Neural progenitor cell (in vitro differentiated cells): ENCODE results near the gene MICAL2.

Source experiments
- EZH2 ChIP-seq: fragments of 200-600 bp; sonication (generic); IDR thresholded peaks from 2 replicates; pipeline ENCODE4 v1.6.1; 2017; ENCODE audit warnings: antibody characterized with exemption, mild to moderate bottlenecking, moderate library complexity
- EZH2phosphoT487 ChIP-seq: fragments of 200-600 bp; sonication (generic); IDR thresholded peaks from 2 replicates; pipeline ENCODE4 v1.6.1; 2017; ENCODE audit warnings: antibody characterized with exemption
- TF ChIP-seq, protein P1 (sequence below): fragments of 200-600 bp; sonication (generic); IDR thresholded peaks from 2 replicates; pipeline ENCODE4 v1.5.1; 2017; ENCODE audit warnings: antibody characterized with exemption, mild to moderate bottlenecking

DNA sequence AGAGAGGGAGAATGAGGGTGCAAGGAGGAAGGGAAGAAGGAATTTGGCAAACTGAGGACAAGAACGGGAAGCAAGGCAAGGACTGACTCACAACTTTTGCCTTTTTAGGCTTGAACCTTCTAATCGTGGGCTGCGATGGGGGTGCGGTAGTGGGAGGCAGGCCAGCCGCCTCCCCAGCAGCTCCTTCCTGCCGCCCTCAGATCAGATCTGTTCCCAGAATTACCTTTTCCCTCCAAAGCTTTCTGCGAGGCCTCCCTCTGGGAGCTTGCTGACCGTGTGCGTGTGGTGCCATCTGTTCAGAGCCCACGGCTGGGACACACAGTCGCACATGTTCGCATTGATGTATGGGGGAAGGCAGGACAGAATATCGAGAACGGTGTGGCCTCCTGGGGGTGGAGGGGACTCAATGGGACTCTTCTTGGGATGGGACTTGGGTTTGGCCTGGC is 180.1 kb downstream of the MICAL2 start:
- TF ChIP-seq, protein P1, sequence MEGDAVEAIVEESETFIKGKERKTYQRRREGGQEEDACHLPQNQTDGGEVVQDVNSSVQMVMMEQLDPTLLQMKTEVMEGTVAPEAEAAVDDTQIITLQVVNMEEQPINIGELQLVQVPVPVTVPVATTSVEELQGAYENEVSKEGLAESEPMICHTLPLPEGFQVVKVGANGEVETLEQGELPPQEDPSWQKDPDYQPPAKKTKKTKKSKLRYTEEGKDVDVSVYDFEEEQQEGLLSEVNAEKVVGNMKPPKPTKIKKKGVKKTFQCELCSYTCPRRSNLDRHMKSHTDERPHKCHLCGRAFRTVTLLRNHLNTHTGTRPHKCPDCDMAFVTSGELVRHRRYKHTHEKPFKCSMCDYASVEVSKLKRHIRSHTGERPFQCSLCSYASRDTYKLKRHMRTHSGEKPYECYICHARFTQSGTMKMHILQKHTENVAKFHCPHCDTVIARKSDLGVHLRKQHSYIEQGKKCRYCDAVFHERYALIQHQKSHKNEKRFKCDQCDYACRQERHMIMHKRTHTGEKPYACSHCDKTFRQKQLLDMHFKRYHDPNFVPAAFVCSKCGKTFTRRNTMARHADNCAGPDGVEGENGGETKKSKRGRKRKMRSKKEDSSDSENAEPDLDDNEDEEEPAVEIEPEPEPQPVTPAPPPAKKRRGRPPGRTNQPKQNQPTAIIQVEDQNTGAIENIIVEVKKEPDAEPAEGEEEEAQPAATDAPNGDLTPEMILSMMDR = no peak
- TF ChIP-seq EZH2 (no peak), EZH2phosphoT487 (no peak)
